Head of caudate nucleus (tissue), 42 donors: Measurements from ENCODE around the gene METTL22.
A peak's percentile ranks its signal among the peaks of the same experiment; 100 is the strongest.

Source experiments
- DNase-seq, 42 donors: peaks; one replicate each; pipeline versions ENCODE4 v3.0.0 to v3.0.0-alpha.2; 2020 to 2021; ENCODE audit warnings: mixed read lengths in 7 of 42
- intact Hi-C: fragments of 100-400 bp; cut with DNase I; formaldehyde crosslinking; loops from one replicate; pipeline ENCODE4 v1.15.0; 2022

Gene METTL22

GRCh38 chr16:8627456-8627855 is 6.0 kb downstream of the METTL22 start:
- no peak for DNase-seq
- intact Hi-C loops, result no loop called here

DNA sequence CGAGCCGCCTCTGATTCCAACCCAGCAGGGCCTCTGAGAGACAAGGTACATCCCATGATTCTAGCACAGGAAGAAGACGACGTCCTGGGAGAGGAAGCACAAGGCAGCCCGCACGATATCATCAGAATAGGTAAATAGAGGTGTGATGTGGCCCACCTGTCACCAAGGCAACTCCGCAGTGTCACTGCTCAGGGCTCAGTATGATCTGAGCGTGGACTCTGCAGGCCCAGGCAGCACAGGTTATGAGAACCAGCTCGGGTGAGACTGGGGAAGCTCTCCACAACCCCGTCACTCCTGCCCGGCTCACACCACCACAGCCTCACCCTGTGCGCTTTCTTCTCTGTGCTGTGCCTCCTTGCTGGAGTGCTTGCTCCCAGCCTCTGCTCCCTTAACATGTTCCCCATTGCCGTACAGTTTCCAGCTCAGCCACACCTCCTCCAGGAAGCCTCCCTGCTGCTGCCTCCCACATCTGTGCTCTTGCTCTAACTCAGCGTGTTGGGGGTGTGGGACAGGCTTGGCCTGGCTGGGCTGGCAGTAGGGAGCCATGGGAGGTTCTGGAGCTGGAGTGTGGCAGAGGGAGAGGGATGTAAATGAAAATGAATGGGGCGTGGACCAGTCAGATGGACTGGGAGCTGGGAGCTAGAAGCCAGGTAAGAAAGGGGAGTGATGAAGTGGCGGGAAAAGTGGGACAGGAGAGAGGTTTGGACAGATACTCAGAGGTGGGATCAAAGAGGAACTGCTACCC is 7.7 kb downstream of the METTL22 start:
- no peak for DNase-seq
- intact Hi-C loops, result no loop called here

GRCh38 chr16:8630255-8630953 is 8.9 kb downstream of the METTL22 start:
- intact Hi-C loops, result no loop called here
- no peak for DNase-seq

DNA sequence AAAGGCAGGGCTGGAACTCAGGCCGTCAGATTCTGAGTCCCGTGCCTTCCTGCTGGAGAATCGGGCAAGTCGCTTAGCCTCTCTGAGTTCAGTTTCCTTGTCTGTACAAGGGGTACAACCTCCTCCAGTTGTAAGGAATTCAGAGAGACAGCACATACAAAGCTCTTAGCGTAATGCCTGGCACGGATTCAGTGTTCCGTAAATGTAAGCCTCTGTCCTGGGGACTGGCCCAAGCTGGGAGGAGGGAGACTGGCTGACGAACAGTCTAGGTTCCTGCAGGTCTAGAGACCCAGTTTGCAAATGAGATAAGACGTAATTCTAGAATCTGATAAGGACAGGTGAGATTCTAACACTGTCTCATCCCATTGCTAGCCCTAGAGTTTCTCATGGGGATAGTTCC is 9.9 kb downstream of the METTL22 start:
- no peak for DNase-seq
- intact Hi-C loops, result no loop called here

GRCh38 chr16:8631818-8632465 is 10.4 kb downstream of the METTL22 start:
- intact Hi-C loops, result no loop called here
- DNase-seq, result no peak

DNA sequence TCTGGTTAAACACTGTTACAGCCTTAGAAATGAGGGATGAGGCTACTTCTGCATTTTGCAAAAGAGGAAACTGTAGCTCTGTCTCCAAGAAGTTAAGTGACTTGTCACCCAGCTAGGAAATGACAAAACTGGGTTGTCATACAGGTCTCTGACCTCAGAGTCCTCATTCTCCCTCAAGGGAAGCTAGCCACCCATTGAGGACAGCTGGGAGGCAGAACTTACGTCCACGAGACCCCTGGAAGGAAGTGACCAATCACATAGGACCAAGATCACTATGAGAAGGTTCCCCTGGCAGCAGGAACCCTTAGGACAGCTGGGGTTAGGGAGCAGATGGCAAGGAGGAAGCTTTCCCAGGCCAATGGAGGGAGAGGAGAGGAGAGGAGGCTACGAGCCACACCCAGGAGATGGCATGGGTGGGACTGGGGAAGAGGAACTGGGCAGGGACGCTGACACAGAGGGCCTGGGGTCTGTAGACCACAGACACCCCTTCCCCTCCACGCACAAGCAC is 11.2 kb downstream of the METTL22 start:
- DNase-seq, result peak in 4 of 42 donors; percentile 21 to 46 (median 34)
- intact Hi-C loops, result no loop called here

GRCh38 chr16:8634991-8635736 is 13.7 kb downstream of the METTL22 start:
- DNase-seq, result peak in 1 of 42 donors; percentile 21

DNA sequence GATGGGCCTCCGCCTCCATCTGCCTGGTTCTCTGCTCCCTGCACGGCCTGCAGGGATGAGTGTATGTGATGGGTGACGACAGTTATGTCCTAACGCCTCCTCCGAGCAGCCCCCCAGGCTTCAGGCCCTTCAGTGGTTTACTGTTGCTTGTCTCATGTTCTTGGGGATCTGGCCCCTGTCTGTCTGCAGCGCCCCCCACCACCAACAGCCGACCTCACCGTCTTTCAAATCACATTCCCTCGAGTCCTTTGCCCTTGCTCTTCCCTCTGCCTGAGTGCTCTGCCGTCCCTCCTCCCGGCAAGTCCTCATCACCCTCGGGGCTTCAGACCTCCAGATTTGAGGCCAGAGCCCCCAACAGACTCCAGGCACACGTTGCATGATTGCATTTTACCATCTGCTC is 18.2 kb downstream of the METTL22 start:
- DNase-seq, result no peak
- intact Hi-C loops, result no loop called here

More at GRCh38 chr16:8634991-8635736, 13.7 kb downstream of the METTL22 start:
- intact Hi-C loops, result no loop called here

DNA sequence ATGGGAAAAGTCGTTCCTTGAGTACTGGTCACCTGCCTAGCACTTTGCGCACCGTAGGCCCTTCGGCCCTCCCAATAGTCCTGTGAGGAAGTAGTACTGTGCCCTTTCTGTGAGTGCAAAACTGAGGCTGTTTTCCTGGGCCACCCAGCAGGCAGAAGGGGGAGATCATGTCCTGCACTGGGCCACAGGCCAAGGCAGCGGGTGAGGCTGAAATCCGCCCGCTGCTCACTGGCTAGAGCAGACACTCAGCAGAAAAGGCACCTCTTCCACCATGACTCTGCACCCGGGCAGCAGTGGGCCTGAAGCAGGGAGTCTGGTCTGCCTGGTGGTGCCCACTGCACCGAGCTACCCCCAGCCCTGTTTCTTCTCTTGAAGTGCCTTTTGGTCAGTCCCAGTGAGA is 20.2 kb downstream of the METTL22 start:
- DNase-seq, result peak in 34 of 42 donors; percentile 18 to 72 (median 44)
- intact Hi-C loops, result no loop called here

DNA sequence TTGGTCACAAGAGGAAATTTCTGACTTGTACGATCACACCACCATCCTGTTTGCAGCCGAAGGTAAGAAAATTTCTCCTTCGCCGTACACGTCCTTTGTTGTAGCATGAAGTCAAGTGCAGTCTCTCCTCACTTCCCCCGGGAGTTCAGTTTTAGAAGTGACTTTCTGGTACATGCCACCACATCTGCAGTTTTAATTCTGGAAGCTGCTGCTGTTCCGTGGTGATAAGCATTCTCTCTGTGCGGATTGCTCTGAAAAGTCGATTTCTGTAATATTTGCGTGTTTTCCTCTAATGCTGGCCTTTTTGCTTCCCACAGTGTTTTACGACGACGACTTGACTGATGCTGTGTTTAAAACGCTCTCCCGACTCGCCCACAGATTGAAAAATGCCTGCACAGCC is 20.6 kb downstream of the METTL22 start:
- intact Hi-C loops, result no loop called here
- DNase-seq, result no peak

DNA sequence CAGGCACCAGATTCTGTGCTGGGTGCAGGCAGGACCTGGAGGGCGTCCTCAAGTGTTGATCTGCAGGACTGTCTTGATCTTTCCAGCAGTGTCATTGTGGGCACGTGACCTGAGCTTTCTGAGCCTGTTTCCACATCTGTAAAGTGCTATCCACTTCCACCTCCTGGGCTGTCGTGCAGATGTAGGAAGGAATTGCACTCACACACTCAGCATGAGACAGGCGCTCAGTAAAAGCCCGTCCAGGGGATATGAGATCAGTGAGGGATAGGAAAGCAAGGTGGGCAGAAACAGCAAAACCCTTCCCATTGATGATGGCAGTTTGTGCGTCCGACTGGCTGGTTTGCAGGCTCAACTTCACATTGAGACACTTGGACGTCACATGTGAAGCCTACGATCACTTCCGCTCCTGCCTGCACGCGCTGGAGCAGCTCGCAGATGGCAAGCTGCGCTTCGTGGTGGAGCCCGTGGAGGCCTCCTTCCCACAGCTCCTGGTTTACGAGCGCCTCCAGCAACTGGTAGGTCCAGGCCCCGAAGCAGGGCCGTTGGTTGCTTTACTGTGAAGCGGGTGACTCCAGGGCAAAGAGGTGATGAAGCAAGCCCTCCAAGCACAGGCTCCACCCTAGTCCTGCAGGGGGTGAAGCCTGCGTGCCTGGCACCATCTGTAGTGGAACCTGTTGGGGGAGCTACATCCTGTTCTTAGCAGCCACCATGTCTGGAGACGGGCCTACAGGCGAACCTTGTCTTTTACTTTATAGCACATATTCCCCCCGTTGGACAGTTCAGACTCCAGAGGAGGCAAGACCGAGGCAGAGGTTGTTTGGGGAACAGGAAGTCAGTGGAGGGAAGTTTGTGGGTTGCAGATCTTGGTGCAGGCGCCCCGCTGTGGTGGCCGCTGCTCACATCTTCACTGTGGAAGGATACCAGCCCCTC is 23.0 kb downstream of the METTL22 start:
- intact Hi-C loops, result no loop called here

GRCh38 chr16:8645141-8645521 is 23.6 kb downstream of the METTL22 start:
- DNase-seq, result no peak
- intact Hi-C loops, result no loop called here

More for the DNA sequence above, 23.0 kb downstream of the METTL22 start:
- DNase-seq, result peak in 9 of 42 donors; percentile 15 to 51 (median 27)

DNA sequence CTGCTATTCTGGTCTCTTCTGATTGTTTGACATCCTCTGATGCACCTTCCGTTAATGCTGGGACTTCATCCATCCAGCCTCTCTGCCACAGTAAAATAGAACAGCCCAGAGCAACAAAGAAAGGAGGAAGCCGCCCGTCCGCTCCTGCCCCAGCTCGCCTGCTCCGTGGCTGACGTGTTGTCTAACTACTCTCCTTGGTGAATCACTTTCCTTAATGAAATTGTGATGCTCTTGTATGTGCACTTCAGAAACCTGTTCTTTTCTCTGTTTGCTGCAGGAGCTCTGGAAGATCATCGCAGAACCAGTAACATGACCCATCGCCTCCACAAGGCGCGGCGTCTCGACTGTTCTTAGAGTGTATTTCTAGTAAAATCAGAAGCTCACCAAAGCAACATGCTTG is 24.3 kb downstream of the METTL22 start:
- intact Hi-C loops, result no loop called here
- DNase-seq, result no peak

GRCh38 chr16:8646326-8647053 is 25.0 kb downstream of the METTL22 start:
- intact Hi-C loops, result no loop called here
- DNase-seq, result no peak

GRCh38 chr16:8647721-8648318 is 26.3 kb downstream of the METTL22 start:
- intact Hi-C loops, result no loop called here

GRCh38 chr16:8648877-8649276 is 27.4 kb downstream of the METTL22 start:
- no peak for DNase-seq
- intact Hi-C loops, result no loop called here

More at GRCh38 chr16:8647721-8648318, 26.3 kb downstream of the METTL22 start:
- no peak for DNase-seq
